Right renal pelvis (tissue), 4 donors: ENCODE data around the gene TNFSF15. TPM values are rescaled to one million over a fixed set of nuclear protein-coding genes. Genes with fewer than 3 reads are reported as not detected.

Source experiments
- DNase-seq, 4 donors: peaks; one replicate each; pipeline ENCODE4 v3.0.0-alpha.2; 2013; ENCODE audit warnings: low read depth in 4 of 4, low spot score in 3 of 4, missing footprints in 1 of 4
- polyA plus RNA-seq, 4 donors: library from polyadenylated mRNA; unstranded; fragments of 120-200 nt; gene quantifications; one replicate each; pipeline ENCODE4 v1.2.1, GENCODE V29; 2013; ENCODE audit not compliant: insufficient read length in 4 of 4

TNFSF15 gene
- polyA plus RNA-seq, 4 donors = 4.4 to 10.3 (median 5.7) TPM

- DNase-seq = no peak
Measured at GRCh38 chr9:114790521-114790920, 15.3 kb downstream of the TNFSF15 start.

- DNase-seq = no peak
Measured at GRCh38 chr9:114789006-114789405, 16.8 kb downstream of the TNFSF15 start.

DNA sequence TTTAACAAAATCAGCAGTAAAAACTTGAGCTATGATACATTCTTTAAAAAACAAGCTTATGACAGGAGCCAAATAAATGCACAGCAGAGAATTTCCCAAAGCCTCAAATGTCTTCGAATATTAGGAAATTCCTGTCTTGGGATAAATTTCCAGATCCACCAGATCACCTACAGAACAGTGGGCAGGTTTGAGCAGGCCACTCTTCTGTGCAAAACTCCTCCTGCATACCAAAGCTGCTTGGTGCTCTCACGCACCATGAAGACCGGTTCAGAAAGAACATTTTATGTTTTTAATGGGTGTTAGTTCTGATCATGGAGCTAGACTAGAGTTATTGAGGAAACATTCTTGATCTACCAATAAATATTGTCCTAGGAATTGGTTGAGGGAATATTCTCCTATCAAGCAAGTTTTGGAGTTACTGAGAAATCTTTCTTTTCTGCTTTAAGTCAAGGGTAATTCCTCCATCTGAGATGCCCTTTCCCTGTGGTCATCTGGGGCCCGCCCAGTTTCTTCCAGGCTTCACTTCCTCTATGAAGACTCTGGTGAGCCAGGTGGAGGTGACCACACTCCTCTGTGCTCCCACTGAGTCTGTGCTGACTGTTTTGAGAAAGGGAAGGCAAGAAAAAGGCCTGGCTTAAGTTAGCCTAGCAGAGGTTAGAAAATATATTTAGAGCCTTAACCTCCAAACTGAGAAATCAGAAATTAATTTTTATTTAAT is 17.9 kb downstream of the TNFSF15 start:
- DNase-seq = no peak

GRCh38 chr9:114787214-114787613 is 18.6 kb downstream of the TNFSF15 start:
- DNase-seq = no peak

GRCh38 chr9:114785866-114786650 is 19.8 kb downstream of the TNFSF15 start:
- no peak for DNase-seq

DNA sequence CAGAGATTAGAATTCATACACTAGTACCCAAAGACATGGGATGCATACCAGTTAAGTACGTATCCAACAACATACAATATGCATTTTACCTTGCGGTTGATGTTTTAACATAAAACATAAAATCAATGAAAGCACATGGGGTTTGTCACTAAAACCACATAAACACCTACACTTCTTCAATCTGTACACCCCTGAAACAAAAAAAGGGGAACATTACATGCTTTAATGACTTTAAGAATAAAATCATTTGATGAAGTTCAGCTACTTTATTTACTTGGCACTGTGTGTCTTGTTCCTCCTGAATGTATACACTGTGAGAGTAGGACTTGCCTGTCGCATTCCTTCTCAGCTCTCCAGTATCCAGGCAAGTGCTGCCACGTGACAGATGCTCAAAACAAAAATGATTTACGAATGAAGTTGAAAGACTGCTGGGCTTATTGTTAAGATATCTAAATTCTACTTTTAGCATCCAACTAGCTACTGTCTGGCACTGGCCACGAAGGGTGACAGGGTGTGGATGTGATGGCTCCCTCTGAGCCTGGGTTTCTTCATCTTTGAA is 21.0 kb downstream of the TNFSF15 start:
- no peak for DNase-seq

- no peak for DNase-seq
Measured at GRCh38 chr9:114782586-114782985, 23.3 kb downstream of the TNFSF15 start.

DNA sequence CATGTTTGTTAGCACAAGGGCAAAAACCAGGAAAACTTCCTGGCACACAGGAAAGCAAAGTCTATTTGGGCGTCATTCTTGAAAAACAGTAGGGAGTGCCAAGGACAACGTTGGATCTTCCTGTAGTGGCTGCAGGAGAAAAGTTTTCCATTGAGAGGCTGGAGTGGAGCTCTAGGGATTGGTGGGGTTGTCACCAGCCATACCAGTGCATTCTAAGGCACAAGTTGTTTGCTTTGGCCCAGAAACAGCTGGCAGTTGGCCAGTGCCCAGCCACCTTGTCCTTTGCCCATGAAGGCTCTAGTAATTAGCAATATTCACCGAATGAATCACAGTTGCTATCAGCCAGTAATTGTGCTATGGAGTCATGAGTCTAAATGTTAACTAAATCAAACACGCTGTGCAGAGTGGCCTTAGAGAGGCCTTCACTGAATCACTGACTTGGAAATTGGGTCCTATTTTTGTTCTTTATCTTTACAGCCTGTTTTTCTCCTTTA is 26.4 kb downstream of the TNFSF15 start:
- no peak for DNase-seq

GRCh38 chr9:114777821-114778609 is 27.8 kb downstream of the TNFSF15 start:
- no peak for DNase-seq

DNA sequence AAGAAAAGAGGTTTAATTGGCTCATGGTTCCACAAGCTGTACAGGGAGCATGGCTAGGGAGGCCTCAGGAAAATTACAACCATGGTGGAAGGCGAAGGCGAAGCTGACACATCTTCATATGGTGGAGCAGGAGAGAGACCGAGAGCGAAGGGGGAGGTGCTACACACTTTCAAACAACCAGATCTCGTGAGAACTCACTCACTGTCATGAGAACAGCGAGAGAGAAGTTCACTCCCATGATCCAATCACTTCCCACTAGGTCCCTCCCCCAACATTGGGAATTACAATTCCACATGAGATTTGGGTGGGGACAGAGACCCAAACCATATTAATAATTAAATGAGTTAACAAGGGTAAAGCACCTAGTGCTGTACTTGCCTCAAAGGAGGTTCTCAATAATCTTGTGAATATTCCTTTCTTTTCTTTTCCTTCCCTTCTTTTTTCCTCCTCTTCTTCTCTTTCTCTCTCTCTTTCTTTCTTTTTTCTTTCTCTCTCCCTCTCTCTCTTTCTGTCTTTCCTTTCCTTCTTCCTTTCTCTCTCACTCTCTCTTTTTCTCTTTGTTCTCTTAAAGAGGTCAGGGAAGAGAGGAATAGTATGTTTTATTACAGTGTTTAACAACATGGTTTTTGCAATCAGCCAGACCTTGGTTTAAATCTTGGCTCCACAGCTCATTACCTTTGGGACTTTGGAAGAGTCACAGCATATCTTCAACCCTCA is 29.0 kb downstream of the TNFSF15 start:
- no peak for DNase-seq

DNA sequence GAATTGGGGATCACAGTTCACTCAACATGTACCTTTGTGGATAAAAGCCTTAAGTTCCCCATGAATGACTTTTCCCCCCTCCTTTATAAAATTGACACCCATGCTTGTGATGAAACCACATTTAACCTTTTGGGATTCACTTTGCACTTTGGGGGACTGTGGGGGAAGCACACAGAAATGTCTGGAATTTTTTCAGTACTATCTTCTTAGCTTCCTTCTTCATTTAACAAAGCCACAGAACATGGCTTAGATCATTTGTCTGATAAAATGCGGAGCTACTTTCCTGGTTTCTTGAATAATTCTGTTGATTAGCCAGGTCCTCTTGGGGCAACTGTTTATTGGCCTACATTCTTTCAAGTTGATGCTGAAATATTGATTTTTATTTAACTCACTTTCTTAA is 29.9 kb downstream of the TNFSF15 start:
- no peak for DNase-seq

- no peak for DNase-seq
Measured at GRCh38 chr9:114775121-114775520, 30.7 kb downstream of the TNFSF15 start.

GRCh38 chr9:114774524-114774923 is 31.3 kb downstream of the TNFSF15 start:
- DNase-seq = no peak

DNA sequence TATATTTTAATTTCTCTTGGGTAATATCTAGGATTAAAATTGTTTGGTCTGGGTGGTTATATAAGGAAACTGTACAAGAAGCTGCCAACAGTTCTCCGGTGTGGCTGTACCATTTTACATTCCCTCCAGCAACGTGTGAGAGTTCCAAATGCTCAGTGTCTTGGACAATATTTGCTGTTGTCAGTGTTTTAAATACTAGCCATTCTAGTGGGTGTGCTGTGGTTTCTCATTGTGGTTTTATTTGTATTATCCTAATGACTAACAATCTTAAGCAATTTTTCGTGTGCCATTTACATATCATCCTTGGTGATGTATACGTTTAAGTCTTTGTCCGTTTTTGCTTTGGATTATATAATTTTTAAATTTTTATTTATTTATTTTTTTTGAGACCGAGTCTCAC is 34.0 kb downstream of the TNFSF15 start:
- DNase-seq = no peak

DNA sequence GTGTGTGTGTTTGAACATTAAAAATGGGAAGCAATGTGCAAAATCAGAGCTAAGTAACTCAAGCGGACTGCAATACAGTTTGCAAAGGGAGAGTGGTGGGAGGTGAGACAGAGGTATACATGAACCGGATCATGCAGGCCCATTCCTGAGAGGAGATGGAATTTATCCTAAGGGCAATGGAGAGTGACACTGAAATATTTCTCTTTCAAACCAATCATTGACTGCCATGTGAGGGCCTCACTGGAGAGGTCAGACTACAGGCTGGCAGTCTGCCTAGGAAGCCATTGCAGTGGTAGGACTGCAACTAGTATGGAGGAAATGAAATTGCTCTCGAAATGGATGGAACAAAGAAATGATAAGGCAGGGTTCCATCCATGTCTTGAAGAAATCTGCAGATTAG is 34.8 kb downstream of the TNFSF15 start:
- no peak for DNase-seq

DNA sequence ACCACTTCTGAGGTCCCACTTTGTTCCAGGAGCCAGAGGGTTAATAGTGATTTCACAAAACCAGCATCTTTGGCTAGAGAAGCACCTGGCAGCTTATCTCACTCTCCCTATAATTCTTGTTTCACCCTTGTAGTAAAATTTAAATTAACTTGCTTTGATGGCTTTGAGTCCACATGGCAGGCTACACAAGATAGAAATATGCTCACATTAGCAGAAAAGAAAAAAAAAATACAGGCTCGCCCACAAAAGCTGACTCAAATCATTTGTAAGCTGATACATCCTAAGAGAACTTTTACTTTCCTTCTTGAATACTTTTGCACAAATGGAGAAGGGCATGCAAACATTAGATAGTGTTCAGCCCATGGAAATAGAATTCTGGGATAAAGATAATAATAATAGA is 36.2 kb downstream of the TNFSF15 start:
- no peak for DNase-seq

GRCh38 chr9:114763220-114763619 is 42.6 kb downstream of the TNFSF15 start:
- no peak for DNase-seq

DNA sequence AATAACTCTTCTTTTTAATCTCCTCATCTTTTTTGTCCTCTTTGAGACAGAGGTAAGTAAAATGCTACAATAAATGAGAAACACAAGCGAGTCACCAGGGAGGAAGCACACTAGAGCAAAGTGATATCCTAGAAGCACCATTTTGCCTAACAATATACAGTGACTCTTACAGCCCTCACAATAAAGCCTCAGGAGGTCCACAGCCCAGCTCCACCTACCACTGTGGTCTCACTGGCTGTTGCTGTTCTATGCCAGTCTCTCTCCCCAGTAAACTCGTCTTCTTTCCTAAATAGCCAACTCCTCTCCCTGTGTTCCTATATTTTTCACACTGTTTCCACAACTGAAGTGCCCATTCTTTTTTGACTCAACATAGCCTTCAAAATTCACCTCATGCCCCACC is 44.3 kb downstream of the TNFSF15 start:
- DNase-seq = no peak

DNA sequence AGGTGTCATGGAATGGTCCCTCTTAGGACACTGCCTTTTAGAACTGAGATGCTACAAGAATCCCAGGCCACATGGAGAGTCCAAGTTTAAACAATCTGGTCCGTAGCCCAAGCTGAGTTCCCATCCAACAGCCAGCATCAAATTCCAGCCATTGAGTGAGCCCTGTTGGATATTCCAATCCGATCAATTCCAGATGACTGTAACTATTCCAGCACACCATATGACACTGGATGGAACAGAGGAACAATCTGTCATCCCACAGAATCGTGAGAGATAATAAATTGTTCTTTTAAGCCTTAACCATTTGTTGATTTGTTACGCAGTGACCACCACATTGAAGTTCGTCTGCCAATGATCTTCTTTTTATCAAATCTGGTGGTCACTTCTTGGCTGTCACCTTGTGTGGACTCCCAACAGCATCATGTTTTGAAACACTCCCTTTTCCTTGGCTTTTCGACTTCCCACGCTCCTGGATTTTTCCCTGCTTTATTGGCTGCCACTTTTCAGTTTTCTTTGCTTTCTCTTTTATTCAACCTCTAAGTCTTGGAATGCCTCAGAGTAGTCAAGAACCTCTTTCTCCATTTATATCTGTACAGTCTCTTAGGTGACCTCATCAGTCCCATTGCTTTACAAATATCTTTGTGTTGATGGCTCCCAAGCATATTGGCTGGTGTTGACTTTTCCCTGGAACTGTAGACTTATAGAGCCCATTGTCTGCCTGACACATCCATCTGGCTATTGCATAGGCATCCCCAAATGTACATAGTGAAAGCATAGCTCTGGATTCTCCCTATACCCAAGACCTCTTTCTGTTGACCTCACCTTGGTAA is 46.1 kb downstream of the TNFSF15 start:
- no peak for DNase-seq
